HG02588 (cell line): ENCODE measurements around the gene FOXP1.
"Not testable (repeated sequence)": the region's sequence is repeated elsewhere in the genome, so short reads cannot be mapped to it uniquely, and the experiment has no call there.

ENCODE experiments used
- ATAC-seq: cut with Tn5 transposase; IDR thresholded peaks from one replicate; pipeline ENCODE4 v1.9.1; 2021; ENCODE audit warnings: mild to moderate bottlenecking, moderate library complexity; ENCODE audit not compliant: unreplicated experiment

Gene FOXP1

GRCh38 chr3:71454512-71455403 lies 128.8 kb downstream of the FOXP1 start:
- no peak for ATAC-seq

GRCh38 chr3:71453822-71454511 lies 129.6 kb downstream of the FOXP1 start:
- ATAC-seq = no peak

- no peak for ATAC-seq
These were observed 130.2 kb downstream of the FOXP1 start for GRCh38 chr3:71453319-71453718.

GRCh38 chr3:71451812-71452211 lies 131.7 kb downstream of the FOXP1 start:
- no peak for ATAC-seq

GRCh38 chr3:71451060-71451459 lies 132.5 kb downstream of the FOXP1 start:
- ATAC-seq = no peak

- no peak for ATAC-seq
These were observed 133.4 kb downstream of the FOXP1 start for GRCh38 chr3:71450162-71450561.

GRCh38 chr3:71447803-71448202 lies 135.7 kb downstream of the FOXP1 start:
- no peak for ATAC-seq

- no peak for ATAC-seq
These were observed 136.3 kb downstream of the FOXP1 start for GRCh38 chr3:71447197-71447596.

- ATAC-seq = no peak
These were observed 136.8 kb downstream of the FOXP1 start for GRCh38 chr3:71446734-71447133.

GRCh38 chr3:71446260-71446659 lies 137.3 kb downstream of the FOXP1 start:
- ATAC-seq = no peak

- no peak for ATAC-seq
These were observed 138.7 kb downstream of the FOXP1 start for GRCh38 chr3:71444861-71445259.

- ATAC-seq = peak; percentile 95
These were observed 139.3 kb downstream of the FOXP1 start for GRCh38 chr3:71444028-71444860.

- no peak for ATAC-seq
These were observed 140.2 kb downstream of the FOXP1 start for GRCh38 chr3:71443332-71443731.

GRCh38 chr3:71442652-71443042 lies 140.9 kb downstream of the FOXP1 start:
- ATAC-seq = no peak

GRCh38 chr3:71441925-71442651 lies 141.4 kb downstream of the FOXP1 start:
- ATAC-seq = no peak

- ATAC-seq = no peak
These were observed 142.2 kb downstream of the FOXP1 start for GRCh38 chr3:71441217-71441924.

GRCh38 chr3:71438904-71439303 lies 144.6 kb downstream of the FOXP1 start:
- ATAC-seq = no peak

GRCh38 chr3:71438071-71438685 lies 145.3 kb downstream of the FOXP1 start:
- ATAC-seq = no peak

- ATAC-seq = no peak
These were observed 147.2 kb downstream of the FOXP1 start for GRCh38 chr3:71436337-71436736.

GRCh38 chr3:71435836-71436235 lies 147.7 kb downstream of the FOXP1 start:
- ATAC-seq = not testable (repeated sequence)
